HuH-7.5 (cell line): ENCODE measurements around the gene SUGP1.
"Not testable (repeated sequence)": the region's sequence is repeated elsewhere in the genome, so short reads cannot be mapped to it uniquely, and the experiment has no call there.

ENCODE experiments used
- DNase-seq: peaks from one replicate; pipeline ENCODE4 v3.0.0; 2011; ENCODE audit warnings: low spot score

The SUGP1 gene

GRCh38 chr19:19263886-19264487 is 56.3 kb downstream of the SUGP1 start:
- peak; percentile 14 for DNase-seq

- DNase-seq: peak; percentile 32
These were observed 57.9 kb downstream of the SUGP1 start for GRCh38 chr19:19262190-19263057.

- DNase-seq: peak; percentile 68
These were observed 58.7 kb downstream of the SUGP1 start for GRCh38 chr19:19261350-19262189.

- DNase-seq: peak; percentile 38
These were observed 59.7 kb downstream of the SUGP1 start for GRCh38 chr19:19260417-19261214.

- DNase-seq: peak; percentile 82
These were observed 60.6 kb downstream of the SUGP1 start for GRCh38 chr19:19259741-19260140.

GRCh38 chr19:19258589-19259338 is 61.5 kb downstream of the SUGP1 start:
- no peak for DNase-seq

- DNase-seq: no peak
These were observed 62.3 kb downstream of the SUGP1 start for GRCh38 chr19:19257836-19258588.

GRCh38 chr19:19257137-19257536 is 63.2 kb downstream of the SUGP1 start:
- DNase-seq: no peak

GRCh38 chr19:19256072-19256969 is 64.0 kb downstream of the SUGP1 start:
- peak; percentile 84 for DNase-seq

- not testable (repeated sequence) for DNase-seq
These were observed 66.9 kb downstream of the SUGP1 start for GRCh38 chr19:19253409-19253808.

GRCh38 chr19:19250196-19250801 is 70.0 kb downstream of the SUGP1 start:
- no peak for DNase-seq

- DNase-seq: no peak
These were observed 79.8 kb downstream of the SUGP1 start for GRCh38 chr19:19240476-19240875.

- no peak for DNase-seq
These were observed 80.6 kb downstream of the SUGP1 start for GRCh38 chr19:19239675-19240074.

GRCh38 chr19:19238126-19238894 is 82.0 kb downstream of the SUGP1 start:
- no peak for DNase-seq

- no peak for DNase-seq
These were observed 84.1 kb downstream of the SUGP1 start for GRCh38 chr19:19236173-19236572.

- no peak for DNase-seq
These were observed 86.0 kb downstream of the SUGP1 start for GRCh38 chr19:19234220-19234816.

- no peak for DNase-seq
These were observed 88.0 kb downstream of the SUGP1 start for GRCh38 chr19:19232261-19232721.
